Fibroblast of mammary gland (primary cell): ENCODE results near the gene TUBB3.

Source experiments
- DNase-seq: peaks from one replicate; pipeline ENCODE4 v3.0.0-alpha.2; 2010; ENCODE audit warnings: low read depth
- H3K4me3 ChIP-seq: 2 replicates; pipeline ENCODE4 v1.5.1; 2011; ENCODE audit warnings: low read depth, mild to moderate bottlenecking, low read length, moderate library complexity; ENCODE audit not compliant: control insufficient read depth
- TF ChIP-seq, protein P1 (sequence below): conservative IDR thresholded peaks from 2 replicates; pipeline ENCODE4 v1.5.1; 2011; ENCODE audit warnings: low read depth, low read length, inconsistent platforms; ENCODE audit not compliant: control insufficient read depth, insufficient read depth

Gene TUBB3

DNA sequence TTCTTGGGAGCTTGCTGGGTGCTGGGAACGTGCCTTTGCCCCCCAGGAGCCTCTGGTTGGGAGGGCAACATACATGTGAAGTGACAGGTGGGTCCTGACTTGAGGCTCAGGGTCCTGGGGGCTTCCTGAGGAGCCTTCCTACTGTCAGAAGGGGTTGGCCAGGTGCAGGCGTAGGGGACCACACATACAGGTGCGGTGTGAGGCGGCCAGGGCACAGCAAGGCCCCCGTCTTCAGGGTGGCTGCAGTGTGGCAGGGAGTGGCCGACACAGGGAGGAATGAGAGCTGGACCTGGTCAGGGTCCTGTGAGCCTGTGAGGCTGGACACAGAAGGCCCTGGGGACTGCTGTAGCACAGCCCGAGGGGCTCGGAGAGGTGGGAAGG is 39.1 kb upstream of the TUBB3 start:
- no peak overlapping the region for H3K4me3 ChIP-seq
- TF ChIP-seq, protein P1, sequence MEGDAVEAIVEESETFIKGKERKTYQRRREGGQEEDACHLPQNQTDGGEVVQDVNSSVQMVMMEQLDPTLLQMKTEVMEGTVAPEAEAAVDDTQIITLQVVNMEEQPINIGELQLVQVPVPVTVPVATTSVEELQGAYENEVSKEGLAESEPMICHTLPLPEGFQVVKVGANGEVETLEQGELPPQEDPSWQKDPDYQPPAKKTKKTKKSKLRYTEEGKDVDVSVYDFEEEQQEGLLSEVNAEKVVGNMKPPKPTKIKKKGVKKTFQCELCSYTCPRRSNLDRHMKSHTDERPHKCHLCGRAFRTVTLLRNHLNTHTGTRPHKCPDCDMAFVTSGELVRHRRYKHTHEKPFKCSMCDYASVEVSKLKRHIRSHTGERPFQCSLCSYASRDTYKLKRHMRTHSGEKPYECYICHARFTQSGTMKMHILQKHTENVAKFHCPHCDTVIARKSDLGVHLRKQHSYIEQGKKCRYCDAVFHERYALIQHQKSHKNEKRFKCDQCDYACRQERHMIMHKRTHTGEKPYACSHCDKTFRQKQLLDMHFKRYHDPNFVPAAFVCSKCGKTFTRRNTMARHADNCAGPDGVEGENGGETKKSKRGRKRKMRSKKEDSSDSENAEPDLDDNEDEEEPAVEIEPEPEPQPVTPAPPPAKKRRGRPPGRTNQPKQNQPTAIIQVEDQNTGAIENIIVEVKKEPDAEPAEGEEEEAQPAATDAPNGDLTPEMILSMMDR = no peak
- no peak for DNase-seq

- DNase-seq = no peak
- TF ChIP-seq, protein P1 = no peak
- H3K4me3 ChIP-seq = no peak overlapping the region
Observed at GRCh38 chr16:89887243-89887642, 35.9 kb upstream of the TUBB3 start.

GRCh38 chr16:89890200-89890599 is 32.9 kb upstream of the TUBB3 start:
- TF ChIP-seq, protein P1 = no peak
- no peak overlapping the region for H3K4me3 ChIP-seq
- DNase-seq = peak; percentile 29

- TF ChIP-seq, protein P1 = no peak
- H3K4me3 ChIP-seq = no peak overlapping the region
- DNase-seq = peak; percentile 47
Observed at GRCh38 chr16:89890886-89891657, 32.1 kb upstream of the TUBB3 start.

GRCh38 chr16:89892055-89892630 is 31.0 kb upstream of the TUBB3 start:
- TF ChIP-seq, protein P1 = no peak
- no peak for DNase-seq
- no peak overlapping the region for H3K4me3 ChIP-seq

DNA sequence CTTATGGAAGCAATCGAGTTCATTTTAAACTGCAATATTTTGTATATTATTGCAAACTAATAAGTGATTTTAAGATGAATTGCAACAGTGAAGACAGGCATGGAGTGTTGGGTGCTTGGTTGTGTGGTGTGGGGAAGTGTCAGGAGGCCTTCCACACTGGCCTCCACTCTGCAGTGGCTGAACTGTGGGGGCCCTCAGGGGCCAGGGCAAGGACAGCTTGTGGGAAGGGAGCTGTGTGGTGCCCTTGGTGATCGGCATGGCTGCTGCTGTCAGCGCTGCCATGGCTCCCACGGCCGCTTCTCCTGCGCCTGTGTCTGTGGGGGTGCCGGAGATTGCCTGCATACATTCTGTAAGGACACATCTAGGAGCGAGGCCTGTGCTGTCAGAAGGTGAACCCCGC is 30.5 kb upstream of the TUBB3 start:
- no peak for DNase-seq
- TF ChIP-seq, protein P1 = no peak
- H3K4me3 ChIP-seq = no peak overlapping the region
